IPS-NIHi7 (cell line): ENCODE measurements around the gene ZCCHC24.

Experiments
- DNase-seq: peaks from one replicate; pipeline ENCODE4 v3.0.0; 2012; ENCODE audit warnings: mixed read lengths; ENCODE audit errors: extremely low spot score

The ZCCHC24 gene

DNA sequence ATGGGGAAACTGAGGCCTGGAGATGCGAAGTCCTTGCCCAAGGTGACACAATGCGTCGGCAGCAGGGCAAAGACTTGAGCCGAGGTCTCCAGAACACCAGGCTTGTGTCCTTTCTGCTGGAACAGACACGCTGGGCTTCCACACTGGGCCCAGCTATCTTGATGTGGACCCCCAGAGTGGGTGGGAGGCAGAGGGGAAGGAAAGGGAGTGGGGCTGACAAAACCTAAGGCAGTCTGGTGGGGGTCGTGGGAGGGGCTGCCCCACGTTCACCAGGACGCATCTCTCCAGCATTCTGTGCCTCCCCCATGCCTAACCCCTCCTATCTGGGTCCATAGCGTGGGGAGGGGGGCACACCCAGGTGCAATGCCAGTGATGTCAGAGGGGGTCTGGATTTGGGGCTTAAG lies 60.0 kb downstream of the ZCCHC24 start:
- DNase-seq, result peak; percentile 4

DNA sequence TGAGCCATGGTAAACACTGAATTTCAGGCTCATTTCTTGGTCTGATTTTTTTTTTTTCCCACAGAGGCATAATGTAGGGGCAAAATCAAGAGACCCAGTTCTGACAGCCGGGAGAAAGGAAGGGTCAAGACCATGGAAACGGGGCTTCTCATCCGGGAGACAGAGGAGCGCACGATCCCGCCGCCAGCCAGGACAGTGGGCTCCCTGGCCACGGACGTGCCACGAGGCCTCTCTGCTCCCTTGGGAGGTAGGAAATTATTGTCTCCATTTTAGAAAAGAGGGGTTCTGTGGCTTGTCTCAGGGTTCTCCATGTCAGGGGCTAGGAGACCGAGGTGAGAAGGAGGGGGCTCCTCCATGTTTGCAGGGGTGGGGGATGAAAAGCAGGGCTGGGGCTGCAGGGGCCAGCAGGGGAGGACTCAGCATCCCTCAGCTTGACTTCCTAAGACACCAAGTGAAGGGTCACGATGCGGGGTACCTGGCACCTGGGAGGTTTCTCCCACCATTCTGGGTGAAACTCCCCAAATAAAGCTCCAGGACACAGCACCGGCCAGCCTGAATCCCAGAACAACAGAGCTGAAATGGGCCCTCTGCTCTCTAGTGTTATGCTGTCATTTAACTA lies 60.5 kb downstream of the ZCCHC24 start:
- DNase-seq, result no peak

DNA sequence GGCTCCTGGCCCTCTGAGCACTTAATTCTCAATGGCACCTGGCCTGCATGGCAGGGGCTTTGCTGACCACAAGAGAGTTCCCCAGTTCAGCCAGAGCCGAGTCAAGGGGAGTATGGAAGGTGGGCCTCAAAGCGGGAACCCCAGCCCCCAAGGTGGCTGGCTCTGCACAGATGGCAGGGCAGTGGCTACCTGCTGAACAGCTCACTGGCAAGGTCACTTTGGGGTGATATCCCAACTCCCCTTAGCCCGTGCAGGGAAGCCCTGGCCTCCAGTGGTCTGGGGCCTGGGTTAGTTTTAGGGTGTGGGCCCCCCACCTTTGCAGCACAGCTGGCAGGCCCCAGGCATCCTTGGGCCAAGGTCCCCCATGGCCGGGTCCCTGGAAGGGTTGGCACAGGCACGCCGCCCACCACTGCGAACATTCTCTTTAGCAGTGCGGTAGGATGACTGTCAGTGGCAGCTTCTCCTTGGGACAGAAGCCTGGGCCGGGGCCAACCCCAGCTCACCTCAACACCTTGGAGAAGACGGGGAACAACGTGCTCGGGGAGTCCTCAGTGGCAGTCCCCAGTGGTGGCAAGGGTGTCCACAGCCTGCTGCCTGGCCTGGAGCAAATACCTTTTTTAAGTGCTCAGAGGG lies 61.3 kb downstream of the ZCCHC24 start:
- peak; percentile 8 for DNase-seq

DNA sequence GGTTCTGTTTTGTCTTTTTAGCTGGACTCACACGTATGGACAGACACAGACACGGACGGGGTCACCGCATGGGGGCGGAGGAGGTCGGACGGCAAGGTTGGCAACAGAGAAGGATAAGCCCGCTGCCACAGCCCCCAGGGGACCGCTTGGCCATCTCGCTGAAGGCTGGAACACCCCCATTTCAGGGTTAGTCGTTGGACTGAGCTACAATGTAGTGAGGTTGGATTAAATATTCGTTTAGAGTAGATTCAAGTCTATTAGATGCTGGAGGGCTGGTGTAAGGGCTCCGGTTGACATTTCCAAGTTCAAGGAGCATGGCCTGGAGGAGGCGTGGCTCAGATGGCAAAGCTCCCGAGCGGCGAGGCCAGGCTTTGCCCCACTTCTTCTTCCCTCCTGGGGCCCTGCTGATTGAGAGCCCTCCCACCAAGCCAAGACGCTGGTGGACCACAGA lies 62.9 kb downstream of the ZCCHC24 start:
- peak; percentile 16 for DNase-seq

DNA sequence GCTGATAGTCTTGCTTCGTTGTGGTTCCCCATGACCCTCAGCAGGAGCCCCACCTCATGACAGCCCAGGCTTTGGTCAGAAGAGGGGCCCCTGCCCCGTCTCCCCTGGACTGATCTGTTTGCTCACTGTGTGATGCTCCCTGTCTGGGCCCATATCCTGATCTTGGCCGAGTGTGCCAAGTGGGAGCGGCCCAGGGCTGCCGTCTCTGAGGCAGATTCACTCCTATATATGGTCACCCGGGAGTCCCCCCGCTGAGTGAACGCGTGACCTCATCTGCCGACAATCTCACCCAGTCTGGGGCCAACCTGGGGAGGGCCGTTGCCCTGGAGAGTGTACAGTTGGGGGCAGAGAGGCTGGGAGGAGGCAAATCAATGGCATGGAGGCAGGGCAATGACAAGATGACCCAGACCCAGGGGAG lies 63.6 kb downstream of the ZCCHC24 start:
- DNase-seq, result peak; percentile 64

DNA sequence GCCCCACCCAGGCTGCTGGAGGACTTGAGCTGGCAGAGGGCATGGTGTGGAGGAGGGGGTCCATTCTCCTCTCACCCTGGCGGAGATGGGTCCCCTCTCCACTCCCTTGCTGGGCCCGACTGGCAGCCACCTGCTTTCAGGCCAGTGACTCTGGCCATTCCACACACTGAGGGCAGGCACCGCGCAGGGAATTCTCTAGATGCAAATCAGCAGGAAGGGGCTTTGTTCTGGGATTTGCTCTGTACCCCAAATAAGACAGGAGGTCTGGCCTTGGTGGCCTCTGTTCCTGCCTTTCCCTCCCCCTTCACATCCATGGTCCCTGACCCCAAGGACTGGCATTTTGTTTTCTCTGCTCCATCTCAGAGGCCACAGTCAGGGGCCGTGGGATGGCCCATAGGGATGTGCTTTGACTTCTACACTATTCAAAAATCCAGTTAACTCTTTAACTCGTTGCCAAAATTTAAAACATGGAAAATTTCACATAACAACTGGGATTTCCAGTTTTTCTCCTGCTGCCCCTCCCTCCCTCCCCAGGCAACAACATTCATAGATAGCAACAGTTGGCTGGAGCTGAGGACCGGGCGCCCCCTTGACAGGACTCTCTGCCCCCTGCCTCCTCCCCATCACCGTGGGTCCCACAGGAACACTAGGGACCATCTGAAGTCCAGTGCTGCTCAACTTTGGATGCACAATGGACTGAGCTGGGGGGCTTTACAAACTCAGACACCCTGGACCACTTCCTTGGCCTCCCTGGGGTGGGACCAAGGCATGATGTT lies 64.3 kb downstream of the ZCCHC24 start:
- DNase-seq, result peak; percentile 10

DNA sequence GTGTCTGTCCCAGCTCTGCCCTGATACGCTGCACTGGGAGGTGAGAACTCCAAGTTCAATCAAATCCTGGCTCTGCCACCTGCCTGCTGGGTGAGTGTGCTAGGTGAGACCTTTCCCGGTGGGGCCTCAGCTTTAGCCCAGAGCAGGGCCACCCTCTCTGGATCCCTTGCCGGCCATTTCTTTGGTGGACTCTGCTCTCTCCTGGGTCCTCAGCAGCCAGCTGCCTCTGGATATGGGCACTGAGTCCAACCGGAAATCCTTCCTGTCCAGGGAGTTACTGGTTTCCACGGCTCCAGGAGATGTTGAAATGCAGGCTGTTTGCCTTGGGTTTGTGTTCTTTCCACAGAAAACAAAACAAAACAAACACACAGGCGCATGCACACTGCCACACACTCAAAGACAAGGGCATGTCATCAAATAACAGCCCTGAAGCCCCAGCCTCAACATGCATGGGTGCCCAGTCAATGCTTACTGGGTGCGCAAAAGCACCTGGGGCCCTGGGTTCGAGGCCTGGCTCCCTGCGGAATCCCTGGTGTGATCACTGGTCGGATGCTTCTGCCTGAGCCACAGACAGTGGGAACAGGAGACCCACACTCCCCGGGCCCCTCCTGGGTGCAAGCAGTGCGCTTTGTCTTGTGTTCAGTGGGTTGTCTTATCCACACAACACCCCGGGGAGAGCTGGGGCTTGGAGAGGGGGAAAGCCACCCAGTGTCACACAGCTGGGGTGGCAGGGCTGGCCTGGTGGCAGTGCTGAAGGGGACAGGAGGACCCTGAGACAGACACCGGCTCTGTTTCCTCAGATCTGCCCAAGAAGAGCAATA lies 65.1 kb downstream of the ZCCHC24 start:
- no peak for DNase-seq

DNA sequence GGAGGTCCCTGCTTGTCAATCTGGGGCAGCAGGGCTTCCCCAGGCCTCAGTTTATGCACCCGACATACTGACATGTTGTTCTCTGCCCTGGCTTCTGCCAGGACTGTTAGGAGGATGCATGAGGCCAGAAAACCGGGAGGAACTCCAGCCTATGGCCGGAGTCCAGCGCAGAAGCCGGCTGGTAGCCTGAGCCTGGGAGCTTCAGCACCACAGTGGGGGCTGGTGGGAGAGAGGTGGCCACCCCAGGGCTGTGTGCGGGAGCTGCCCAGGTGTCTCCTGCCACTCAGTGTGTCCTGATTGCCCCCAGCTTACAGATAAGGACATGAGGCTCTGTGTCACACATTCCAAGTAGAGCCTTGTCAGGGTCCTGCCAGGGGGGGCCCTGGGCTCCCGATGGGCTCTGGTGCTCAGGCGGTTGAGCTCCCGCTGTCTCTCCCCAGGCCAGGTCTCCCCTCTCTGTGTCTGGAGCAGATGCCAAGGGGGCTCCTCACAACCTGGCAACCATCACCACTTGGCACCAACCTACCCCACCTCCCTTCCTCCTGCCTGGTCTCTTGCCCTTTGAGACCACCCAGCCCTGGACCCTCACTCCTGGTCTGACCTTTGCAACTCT lies 65.8 kb downstream of the ZCCHC24 start:
- DNase-seq, result no peak

DNA sequence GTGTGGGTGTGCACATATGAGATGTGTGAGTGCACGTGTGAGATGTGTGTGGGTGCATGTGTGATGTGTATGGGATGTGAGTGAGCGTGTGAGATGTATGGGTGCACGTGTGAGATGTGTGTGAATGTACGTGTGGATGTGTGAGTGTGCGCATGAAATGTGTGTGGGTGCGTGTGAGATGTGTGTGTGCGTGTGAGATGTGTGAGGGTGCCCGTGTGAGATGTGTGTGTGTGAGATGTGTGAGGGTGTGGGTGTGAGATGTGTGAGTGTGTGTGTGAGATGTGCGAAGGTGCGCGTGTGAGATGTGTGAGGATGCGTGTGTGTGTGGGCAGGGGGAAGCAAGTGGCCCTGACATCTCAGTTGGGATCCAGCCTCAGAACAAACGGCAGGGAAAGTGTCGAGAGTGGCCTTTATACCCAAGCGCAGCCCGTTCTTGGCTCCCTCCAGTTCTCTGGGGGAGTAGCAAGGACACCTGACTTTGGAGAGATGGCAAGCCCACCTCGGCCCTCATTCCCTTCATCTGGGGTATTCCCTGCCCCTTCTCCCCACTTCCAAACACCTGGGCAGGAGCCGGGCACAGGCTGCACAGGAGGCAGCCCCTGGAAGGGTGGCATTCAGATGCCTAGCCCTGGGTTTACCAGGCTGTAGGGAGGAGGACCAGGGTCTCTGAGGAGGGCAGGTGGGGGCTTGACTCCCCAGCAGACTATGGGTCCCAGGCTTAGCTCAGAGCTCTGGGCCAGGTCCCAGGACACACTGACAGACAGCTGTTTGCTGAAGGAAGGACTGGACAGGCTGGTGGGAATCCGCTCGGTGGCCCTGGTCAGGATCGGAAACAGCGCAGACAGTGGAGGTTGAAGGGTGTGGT lies 66.5 kb downstream of the ZCCHC24 start:
- no peak for DNase-seq

DNA sequence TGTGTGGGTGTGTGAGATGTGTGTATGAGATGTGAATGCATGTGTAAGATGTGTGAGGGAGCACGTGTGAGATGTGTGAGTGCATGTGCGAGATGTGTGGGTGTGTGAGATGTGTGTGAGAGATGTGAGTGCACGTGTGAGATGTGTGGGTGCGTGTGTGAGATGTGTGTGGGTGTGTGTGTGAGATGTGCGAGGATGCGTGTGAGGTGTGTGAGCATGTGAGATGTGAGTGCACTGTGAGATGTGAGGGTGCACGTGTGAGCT lies 67.1 kb downstream of the ZCCHC24 start:
- DNase-seq, result no peak

DNA sequence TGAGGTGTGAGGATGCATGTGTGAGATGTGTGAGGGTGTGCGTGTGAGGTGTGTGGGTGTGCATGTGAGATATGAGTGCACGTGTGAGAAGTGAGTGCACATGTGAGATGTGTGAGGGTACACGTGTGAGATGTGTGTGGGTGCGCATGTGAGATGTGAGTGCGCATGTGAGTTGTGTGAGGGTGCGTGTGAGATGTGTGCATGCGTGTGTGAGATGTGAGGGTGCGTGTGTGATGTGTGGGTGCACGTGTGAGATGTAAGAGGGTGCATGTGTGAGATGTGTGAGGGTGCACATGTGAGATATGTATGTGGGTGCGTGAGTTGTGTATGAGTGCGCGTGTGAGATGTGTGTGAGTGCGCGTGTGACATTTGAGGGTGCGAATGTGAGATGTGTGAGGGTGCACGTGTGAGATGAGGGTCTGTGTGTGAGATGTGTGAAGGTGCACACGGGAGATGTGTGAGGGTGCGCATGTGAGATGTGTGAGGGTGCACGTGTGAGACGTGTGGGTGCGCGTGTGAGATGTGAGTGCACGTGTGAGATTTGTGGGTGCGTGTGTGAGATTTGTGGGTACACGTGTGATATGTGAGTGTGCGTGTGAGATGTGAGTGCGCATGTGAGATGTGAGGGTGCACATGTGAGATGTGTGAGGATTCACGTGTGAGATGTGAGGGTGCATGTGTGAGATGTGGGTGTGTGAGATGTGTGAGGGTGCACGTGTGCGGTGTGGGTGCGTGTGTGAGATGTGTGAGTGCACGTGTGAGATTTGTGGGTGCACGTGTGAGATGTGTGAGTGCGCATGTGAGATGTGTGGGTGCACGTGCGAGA lies 67.7 kb downstream of the ZCCHC24 start:
- no peak for DNase-seq

DNA sequence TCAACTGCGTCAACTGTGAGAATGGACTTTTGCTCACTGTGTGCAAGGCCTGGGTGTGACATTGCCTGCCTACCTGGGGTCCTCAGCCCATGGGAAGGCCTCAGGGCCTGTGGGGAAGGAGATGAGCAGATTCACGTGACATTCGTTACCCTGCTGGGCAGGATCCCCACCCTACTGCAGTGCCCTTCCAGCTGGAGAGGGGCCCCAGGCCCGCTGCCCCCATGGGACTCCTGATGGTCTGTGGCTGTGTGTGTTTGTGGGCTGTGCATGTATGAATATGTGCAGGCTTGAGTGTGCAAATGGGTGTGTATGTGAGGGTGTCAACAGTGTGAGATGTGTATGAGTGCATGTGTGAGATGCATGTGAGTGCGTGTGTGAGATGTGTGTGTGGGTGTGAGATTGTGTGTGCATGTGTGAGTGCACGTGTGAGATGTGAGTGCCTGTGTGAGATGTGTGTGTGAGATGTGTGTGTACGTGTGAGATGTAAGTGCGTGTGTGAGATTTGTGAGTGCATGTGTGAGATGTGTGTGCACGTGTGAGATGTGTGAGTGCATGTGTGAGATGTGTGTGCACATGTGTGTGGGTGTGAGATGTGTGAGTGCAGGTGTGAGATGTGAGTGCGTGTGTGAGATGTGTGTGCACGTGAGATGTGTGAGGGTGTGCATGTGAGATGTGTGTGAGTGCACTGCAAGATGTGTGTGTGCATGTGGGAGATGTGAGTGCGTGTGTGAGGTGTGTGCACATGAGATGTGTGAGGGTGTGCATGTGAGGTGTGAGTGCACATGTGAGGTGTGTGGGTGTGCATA lies 68.5 kb downstream of the ZCCHC24 start:
- DNase-seq, result no peak

DNA sequence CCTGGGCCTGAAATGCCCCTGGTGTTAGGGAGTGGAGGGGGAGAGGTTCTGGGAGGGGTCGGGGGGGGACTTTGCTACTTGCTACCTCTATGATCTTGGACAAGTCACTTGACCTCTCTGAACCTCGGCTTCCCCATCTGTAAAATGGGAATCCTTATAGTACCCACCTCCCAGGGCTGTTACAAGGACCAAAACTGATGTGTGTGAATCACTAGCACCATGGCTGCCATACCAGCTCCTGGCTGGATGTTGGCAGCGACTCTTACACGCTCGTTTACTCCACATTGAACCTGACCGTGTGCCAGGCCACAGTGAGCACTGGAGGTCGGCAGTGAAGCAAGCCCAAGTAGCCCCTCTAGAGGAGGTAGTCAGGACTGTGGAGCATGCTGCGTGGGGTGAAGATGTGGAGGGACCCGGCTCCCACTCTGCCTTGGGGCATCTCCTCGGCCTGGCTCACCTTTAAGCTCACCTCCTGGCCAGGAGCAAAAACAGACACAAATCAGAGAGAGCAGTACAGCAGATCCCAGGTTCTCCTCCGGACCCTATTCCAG lies 69.3 kb downstream of the ZCCHC24 start:
- DNase-seq, result no peak

DNA sequence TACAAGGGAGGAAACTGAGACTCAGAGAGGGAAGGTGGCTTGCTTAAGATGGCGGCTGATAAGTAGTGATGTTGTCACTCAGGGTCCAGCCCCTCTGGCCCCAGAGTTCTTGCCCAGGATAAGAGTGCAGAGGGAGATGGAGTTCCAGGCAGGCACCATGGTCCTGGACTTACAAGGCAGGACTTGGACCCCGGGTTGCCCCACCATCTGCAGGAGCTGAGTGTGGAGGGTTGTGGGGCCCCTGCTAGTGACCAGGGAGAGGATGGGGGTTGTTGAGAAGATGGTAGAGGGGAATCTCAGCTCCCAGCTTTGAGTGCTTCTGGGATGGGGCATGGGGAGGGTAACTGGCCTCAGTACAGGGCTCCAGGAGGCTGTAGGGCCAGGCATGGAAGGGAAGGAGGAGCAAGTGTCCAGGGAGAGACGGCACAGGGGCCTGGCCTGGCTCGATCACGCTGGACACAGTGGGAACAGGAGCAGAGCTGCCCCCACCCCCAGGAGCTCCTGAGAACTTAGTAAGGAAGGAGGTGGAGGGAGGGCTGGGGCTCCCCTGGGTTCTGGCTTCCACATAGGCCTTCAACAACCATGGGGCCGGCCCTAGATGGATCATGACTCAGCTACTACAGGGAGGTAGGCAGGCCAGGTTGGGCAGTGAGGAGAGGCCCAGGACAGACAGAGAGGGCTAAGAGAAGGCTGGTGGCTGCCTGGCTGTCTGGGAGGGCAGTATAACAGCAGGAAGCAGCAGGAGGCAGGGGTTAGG lies 69.9 kb downstream of the ZCCHC24 start:
- DNase-seq, result no peak

DNA sequence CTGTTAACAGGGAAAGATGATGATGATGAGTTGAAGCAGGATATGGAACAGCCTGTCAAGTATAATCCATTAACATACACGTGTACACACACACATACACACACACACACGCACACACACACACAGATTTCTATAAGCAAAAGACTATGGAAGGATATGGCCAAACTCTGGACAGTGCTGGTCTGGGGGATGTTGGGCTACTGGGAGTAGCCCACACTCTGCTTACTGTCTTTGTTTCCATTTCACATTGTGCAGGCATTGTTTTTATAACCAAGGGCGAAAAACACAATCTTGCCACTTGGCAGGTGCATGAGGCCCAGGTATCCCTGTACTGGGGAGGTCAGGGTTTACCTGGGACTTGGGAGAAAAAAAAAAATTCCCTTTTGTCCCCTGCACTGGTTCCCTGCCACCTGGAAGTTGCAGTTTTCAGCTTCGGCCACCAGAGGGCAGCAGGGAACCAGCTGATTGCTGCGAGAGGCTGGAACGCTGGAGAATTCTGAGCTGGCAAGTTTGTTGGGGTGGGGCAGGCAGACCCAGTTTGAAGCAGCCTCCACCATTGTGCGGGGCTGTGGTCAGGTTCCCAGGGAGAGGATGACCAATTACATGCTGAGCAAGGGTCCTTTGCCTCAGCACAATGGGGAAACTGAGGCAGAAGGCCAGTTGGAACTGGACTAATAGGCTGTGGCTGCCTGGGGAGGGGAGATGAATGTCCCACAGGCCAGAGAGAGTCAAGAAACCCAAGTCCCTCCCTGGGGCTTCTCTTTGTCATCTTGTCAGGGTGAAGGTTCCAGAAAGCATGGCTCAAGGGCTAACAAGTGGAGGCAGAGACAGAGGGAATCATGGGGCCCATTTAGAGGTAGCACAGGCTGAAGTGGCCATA lies 70.9 kb downstream of the ZCCHC24 start:
- peak; percentile 93 for DNase-seq

DNA sequence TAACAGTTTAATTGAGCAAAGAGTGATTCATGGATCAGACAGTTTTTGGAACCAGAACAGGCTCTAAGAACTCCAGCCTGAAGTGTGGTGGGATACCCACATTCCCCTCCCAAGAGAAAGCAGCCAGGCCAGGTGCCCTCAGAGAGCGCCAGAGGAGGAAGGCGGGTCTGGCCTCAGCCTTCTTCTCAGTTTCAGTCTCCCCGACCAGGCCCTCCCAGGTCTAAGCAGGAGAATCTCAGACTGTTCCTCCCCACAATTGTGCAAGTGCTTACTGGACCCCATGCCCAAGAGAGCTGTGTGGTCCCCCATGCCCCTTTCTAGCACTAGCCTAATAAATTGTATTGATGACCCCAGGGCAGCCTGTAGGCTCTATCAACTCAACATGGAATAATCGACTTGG lies 72.6 kb downstream of the ZCCHC24 start:
- DNase-seq, result no peak
